Measurements from ENCODE around the gene SMARCA1.

SMARCA1 gene

GRCh38 chrX:129530410-129530809, 7.1 kb upstream of the SMARCA1 start:
- DNase-seq, result no peak

- no peak for DNase-seq
These were observed 6.5 kb upstream of the SMARCA1 start for GRCh38 chrX:129529685-129530281.

- no peak for DNase-seq
These were observed 2.6 kb upstream of the SMARCA1 start for GRCh38 chrX:129525896-129526295.

DNA sequence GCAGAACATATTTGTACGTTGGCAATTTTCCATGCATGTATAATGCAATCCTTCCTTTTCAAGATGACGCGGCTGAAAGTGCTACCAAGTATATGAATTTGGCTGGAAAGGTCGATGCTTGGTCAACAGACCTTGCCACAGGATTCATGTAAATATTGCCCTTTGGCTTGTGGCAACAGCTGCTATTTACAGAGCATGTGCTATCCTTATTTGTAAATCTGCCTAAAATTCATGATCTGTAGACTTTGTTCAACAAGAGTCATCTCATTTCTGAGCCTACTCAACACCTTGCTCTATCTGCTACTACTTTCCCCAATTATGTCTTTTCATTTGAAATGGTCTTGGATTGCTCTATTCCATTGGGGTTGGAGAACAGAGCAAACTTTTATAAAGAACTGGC, 1.9 kb upstream of the SMARCA1 start:
- no peak for DNase-seq

GRCh38 chrX:129524250-129524850, 1.1 kb upstream of the SMARCA1 start:
- no peak for DNase-seq

DNA sequence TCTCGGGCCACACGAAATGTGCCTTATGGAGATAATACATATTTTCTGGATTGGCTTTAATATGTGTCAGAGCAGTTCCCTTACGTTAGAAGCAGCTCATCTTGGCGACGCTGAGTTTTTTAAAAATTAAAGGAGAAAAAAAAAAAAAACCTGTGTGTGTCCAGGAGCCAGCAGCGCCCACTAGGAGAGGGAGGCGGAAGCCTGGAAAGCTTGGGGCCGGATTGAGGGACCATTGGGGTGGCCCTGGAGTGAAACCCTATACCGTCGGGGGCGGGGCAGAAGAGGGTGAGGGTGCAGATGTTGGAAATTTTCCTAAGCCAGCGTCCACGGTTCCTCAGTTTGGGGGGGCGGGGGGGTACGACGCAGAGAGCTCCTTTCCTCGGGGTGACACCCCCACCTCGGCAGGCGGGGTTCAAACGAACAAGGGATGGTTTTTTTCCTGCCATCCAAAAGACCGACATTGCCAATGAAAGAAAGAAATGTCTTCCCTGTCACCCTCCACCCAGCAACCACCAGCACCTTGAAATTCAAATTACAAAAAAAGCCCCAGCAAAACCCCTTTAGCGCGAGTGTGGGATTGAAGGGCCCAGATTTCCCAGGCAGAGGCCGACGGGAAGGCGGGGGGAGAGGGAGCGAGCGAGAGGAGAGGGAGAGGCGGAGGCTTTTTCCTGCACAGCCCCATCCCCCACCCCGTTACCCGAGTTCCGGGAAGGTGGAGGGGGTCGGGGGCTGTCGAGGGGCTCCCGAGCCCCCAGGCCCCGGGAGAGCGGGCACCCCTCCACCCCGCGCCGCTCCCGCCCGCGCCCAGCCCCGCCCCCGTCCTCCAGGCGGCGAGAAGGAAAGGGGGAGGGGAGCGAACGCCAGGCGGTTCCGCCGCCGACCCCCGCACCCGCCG, 859 bp downstream of the SMARCA1 start:
- no peak for DNase-seq

- no peak for DNase-seq
These were observed 3.1 kb downstream of the SMARCA1 start for GRCh38 chrX:129520151-129520550.

- DNase-seq, result no peak
These were observed 6.9 kb downstream of the SMARCA1 start for GRCh38 chrX:129516402-129516801.

DNA sequence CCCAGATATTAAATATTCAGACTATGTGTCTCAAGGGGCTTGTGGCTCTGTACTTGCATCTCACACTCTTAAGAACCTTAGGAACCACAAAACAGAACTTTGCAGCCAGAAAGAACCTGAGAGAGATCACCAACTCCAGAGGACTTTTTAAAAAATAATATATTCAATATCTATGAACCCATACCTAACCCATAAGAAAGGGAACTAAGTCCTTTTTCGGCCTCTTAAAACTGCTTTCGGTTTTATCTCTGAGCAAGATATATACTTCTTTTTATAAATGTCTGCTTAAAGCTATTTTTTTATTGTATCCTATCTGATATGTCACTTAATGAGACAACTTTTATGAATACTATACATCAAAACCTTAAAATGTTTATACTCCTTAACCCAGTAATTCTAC, 10.9 kb downstream of the SMARCA1 start:
- no peak for DNase-seq

- DNase-seq, result no peak
These were observed 11.6 kb downstream of the SMARCA1 start for GRCh38 chrX:129511689-129512088.

GRCh38 chrX:129510331-129510730, 13.0 kb downstream of the SMARCA1 start:
- DNase-seq, result no peak

DNA sequence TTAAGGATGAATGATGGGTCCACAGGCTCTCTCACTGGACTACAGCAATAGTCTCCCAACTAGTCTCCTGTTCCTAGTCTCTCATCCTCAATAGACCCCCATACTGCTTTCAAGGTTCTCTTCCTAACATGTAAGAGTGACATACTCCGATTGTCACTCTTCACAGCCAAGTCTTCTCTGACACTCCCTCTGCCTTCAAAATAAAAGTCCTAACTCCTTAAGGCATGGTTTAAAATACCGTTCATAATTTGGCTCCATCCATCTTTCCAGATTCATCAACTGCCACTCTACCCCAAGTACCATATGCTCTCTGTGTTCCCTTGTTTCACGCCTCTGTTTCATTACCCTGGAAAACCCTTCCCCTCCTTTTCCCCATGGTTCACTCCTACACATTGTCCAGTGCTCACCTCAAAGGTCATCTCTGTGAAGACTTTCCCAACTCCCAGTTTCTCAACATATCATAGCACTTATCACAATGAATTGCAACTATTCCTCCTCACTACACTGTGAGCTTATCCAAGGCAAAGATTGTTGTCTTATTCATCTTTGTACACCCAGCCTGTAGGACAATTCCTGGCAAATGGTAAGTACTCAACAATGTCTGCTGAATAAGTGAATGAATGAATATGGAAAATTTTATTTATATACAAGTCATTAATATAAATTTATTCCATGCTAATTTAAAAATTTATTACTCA, 26.0 kb downstream of the SMARCA1 start:
- DNase-seq, result no peak

- DNase-seq, result no peak
These were observed 26.7 kb downstream of the SMARCA1 start for GRCh38 chrX:129496625-129497024.

- no peak for DNase-seq
These were observed 27.4 kb downstream of the SMARCA1 start for GRCh38 chrX:129495900-129496299.

GRCh38 chrX:129494887-129495286, 28.4 kb downstream of the SMARCA1 start:
- no peak for DNase-seq

GRCh38 chrX:129493643-129494042, 29.6 kb downstream of the SMARCA1 start:
- DNase-seq, result no peak

- no peak for DNase-seq
These were observed 33.0 kb downstream of the SMARCA1 start for GRCh38 chrX:129490330-129490729.

DNA sequence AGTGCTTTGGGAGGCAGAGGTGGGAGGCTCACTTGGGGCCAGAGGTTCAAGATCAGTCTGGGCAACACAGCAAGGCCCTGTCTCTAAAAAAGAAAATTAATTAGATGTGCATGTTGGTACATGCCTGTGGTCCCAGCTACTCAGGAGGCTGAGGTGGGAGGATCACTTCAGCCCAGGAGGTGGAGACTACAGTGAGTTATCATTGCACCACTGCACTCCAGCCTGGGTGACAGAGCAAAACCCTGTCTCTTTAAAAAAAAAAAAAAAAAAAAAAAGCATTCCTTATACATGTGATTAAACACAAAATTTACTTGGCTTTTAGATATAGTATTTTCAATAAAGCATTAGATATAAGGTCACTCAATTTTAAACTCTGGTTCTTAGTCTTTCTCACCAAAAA, 34.9 kb downstream of the SMARCA1 start:
- DNase-seq, result no peak

GRCh38 chrX:129480889-129481288, 42.4 kb downstream of the SMARCA1 start:
- DNase-seq, result no peak

DNA sequence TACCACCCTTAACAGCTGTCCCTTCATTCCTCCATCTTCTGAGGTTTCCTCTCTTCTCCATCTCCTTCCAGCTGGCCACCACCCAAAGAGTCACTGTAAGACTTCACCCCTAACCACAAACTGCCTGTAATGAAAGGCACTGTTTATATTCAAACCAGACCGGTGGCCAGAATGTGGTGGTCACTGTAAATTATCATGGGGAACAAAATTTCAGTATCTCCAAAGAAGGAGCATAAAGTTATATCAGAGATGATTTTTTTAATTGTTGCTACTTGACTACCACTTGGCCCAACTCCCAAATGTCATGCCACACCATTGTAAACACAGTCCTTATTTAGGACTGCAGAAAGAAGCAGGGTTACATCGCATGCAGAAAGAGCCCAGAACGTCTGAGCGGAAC, 44.8 kb downstream of the SMARCA1 start:
- no peak for DNase-seq

DNA sequence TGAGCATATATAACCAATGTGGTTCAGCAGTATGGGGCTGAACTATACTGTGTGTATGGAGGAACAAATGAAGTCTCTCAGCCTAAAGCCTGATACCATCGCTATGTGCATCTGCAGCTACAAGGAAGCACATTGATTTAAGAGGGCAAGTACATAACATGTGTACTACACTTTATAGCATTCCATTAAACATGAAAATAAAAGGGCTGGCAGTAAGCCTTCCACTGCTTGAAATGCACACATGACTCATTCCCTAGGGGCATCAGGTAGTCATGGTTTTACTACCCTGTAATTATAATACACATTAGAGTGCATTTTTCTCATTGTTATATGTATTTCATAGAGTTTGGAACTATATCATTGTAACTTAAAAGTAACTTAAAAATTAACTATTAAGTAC, 51.2 kb downstream of the SMARCA1 start:
- DNase-seq, result no peak

GRCh38 chrX:129462707-129463106, 60.6 kb downstream of the SMARCA1 start:
- DNase-seq, result no peak

GRCh38 chrX:129461801-129462456, 61.4 kb downstream of the SMARCA1 start:
- no peak for DNase-seq

All from activated T-cell treated with anti-CD3 and anti-CD28 coated beads, Interleukin-2, amount 50 U/mL, for 1 hour (primary cell).